Mesendoderm (in vitro differentiated cells): ENCODE results near the gene ST8SIA6.
"Not testable (repeated sequence)": the region's sequence is repeated elsewhere in the genome, so short reads cannot be mapped to it uniquely, and the experiment has no call there.

ENCODE experiments used
- DNase-seq: peaks from one replicate; pipeline ENCODE4 v3.0.0; 2013
- H2AK5ac ChIP-seq: 2 replicates; pipeline ENCODE4 v1.6.1; 2013; ENCODE audit warnings: low read length, inconsistent platforms
- H2BK120ac ChIP-seq: 2 replicates; pipeline ENCODE4 v1.6.1; 2013; ENCODE audit warnings: low read depth, mild to moderate bottlenecking, low read length, moderate library complexity, mixed read lengths
- H2BK15ac ChIP-seq: replicated peaks from 2 replicates; pipeline ENCODE4 v1.6.1; 2013; ENCODE audit warnings: low read depth, mild to moderate bottlenecking, moderate library complexity
- H2BK5ac ChIP-seq: 2 replicates; pipeline ENCODE4 v1.6.1; 2013; ENCODE audit warnings: low read length, inconsistent platforms
- H3K18ac ChIP-seq: 2 replicates; pipeline ENCODE4 v1.6.1; 2013; ENCODE audit warnings: mild to moderate bottlenecking, low read length, mixed read lengths
- H3K23ac ChIP-seq: one replicate; pipeline ENCODE4 v1.6.1; 2013; ENCODE audit warnings: low read length
- H3K27ac ChIP-seq: 2 replicates; pipeline ENCODE4 v1.5.1; 2013; ENCODE audit warnings: low read depth, mild to moderate bottlenecking, inconsistent platforms, low read length, moderate library complexity
- H3K27me3 ChIP-seq: 2 replicates; pipeline ENCODE4 v1.6.1; 2013; ENCODE audit warnings: low read length, control low read depth, mild to moderate bottlenecking, inconsistent platforms; ENCODE audit not compliant: insufficient read depth, poor library complexity
- H3K36me3 ChIP-seq: 2 replicates; pipeline ENCODE4 v1.6.1; 2013; ENCODE audit warnings: low read length, inconsistent platforms; ENCODE audit not compliant: control insufficient read depth, insufficient read depth
- H3K4ac ChIP-seq: one replicate; pipeline ENCODE4 v1.6.1; 2013; ENCODE audit warnings: low read depth, mild to moderate bottlenecking, low read length, moderate library complexity
- H3K4me1 ChIP-seq: 2 replicates; pipeline ENCODE4 v1.6.1; 2013; ENCODE audit warnings: low read depth, low read length, inconsistent platforms; ENCODE audit not compliant: control insufficient read depth
- H3K4me2 ChIP-seq: 2 replicates; pipeline ENCODE4 v1.6.1; 2013; ENCODE audit warnings: low read length
- H3K4me3 ChIP-seq: 2 replicates; pipeline ENCODE4 v1.5.1; 2013; ENCODE audit warnings: mild to moderate bottlenecking, low read length
- H3K56ac ChIP-seq: one replicate; pipeline ENCODE4 v1.6.1; 2013; ENCODE audit warnings: low read length
- H3K79me1 ChIP-seq: 2 replicates; pipeline ENCODE4 v1.6.1; 2013; ENCODE audit warnings: low read length, inconsistent platforms
- H3K79me2 ChIP-seq: 2 replicates; pipeline ENCODE4 v1.6.1; 2013; ENCODE audit warnings: mild to moderate bottlenecking, low read length; ENCODE audit not compliant: control insufficient read depth, insufficient read depth
- H3K9ac ChIP-seq: 2 replicates; pipeline ENCODE4 v1.6.1; 2013; ENCODE audit warnings: low read length, inconsistent platforms
- H4K5ac ChIP-seq: one replicate; pipeline ENCODE4 v1.6.1; 2013; ENCODE audit warnings: low read length
- H4K8ac ChIP-seq: one replicate; pipeline ENCODE4 v1.6.1; 2013; ENCODE audit warnings: low read depth, mild to moderate bottlenecking, control low read depth, low read length, moderate library complexity
- WGBS: extraction: QIAGEN DNeasy Blood & Tissue Kit; methylation state at CpG from one replicate; pipeline ENCODE4 v1.1.7; 2013; ENCODE audit warnings: low lambda C conversion rate, missing lambda C conversion rate; ENCODE audit not compliant: insufficient coverage; ENCODE audit errors: extremely low coverage; 5-methylcytosine and 5-hydroxymethylcytosine counted together

The ST8SIA6 gene

GRCh38 chr10:17445400-17445998, 8.9 kb downstream of the ST8SIA6 start:
- no peak overlapping the region for H4K5ac ChIP-seq
- no peaks in the 10 kb centered on the region for H3K79me2 ChIP-seq
- no peak overlapping the region for H3K18ac ChIP-seq
- H2BK15ac ChIP-seq, result no peak overlapping the region
- H3K79me1 ChIP-seq, result no peaks in the 10 kb centered on the region
- no peaks in the 10 kb centered on the region for H3K4me1 ChIP-seq
- H3K23ac ChIP-seq, result no peak overlapping the region
- H3K4ac ChIP-seq, result no peak overlapping the region
- H3K27ac ChIP-seq, result no peak overlapping the region
- no peak overlapping the region for H2AK5ac ChIP-seq
- H4K8ac ChIP-seq, result peak overlapping the region; percentile 65
- peak; percentile 20 for DNase-seq
- no CpG with 5 or more reads among the region's 5 CpGs for WGBS
- no peak overlapping the region for H3K4me2 ChIP-seq
- H2BK5ac ChIP-seq, result no peak overlapping the region
- H3K56ac ChIP-seq, result no peak overlapping the region
- H3K9ac ChIP-seq, result no peak overlapping the region
- H3K4me3 ChIP-seq, result no peak overlapping the region
- no peak overlapping the region for H2BK120ac ChIP-seq
- H3K36me3 ChIP-seq, result no peaks in the 10 kb centered on the region
- H3K27me3 ChIP-seq, result no peaks in the 10 kb centered on the region

GRCh38 chr10:17444388-17444714, 10.0 kb downstream of the ST8SIA6 start:
- Histone ChIP-seq H3K9ac (no peak overlapping the region), H3K79me2 (no peaks in the 10 kb centered on the region), H3K4me2 (no peak overlapping the region), H4K5ac (no peak overlapping the region), H2BK5ac (no peak overlapping the region), H3K23ac (no peak overlapping the region), H2BK120ac (no peak overlapping the region), H3K79me1 (no peaks in the 10 kb centered on the region), H2BK15ac (no peak overlapping the region), H3K56ac (no peak overlapping the region), H2AK5ac (no peak overlapping the region), H3K18ac (no peak overlapping the region), H3K4ac (no peak overlapping the region), H3K27me3 (no peaks in the 10 kb centered on the region), H3K4me1 (no peaks in the 10 kb centered on the region), H3K27ac (no peak overlapping the region), H3K4me3 (no peak overlapping the region), H4K8ac (no peak overlapping the region), H3K36me3 (no peaks in the 10 kb centered on the region)
- no peak for DNase-seq
- no CpG with 5 or more reads among the region's 2 CpGs for WGBS

GRCh38 chr10:17443707-17444387, 10.5 kb downstream of the ST8SIA6 start:
- Histone ChIP-seq H4K5ac (no peak overlapping the region), H3K4me3 (no peak overlapping the region), H2AK5ac (no peak overlapping the region), H3K4me1 (no peaks in the 10 kb centered on the region), H2BK120ac (no peak overlapping the region), H3K18ac (no peak overlapping the region), H2BK15ac (no peak overlapping the region), H3K4ac (no peak overlapping the region), H3K79me2 (no peaks in the 10 kb centered on the region), H3K79me1 (no peaks in the 10 kb centered on the region), H3K4me2 (no peak overlapping the region), H3K9ac (no peak overlapping the region), H3K56ac (no peak overlapping the region), H3K23ac (no peak overlapping the region), H2BK5ac (no peak overlapping the region), H4K8ac (no peak overlapping the region), H3K36me3 (no peaks in the 10 kb centered on the region), H3K27ac (no peak overlapping the region), H3K27me3 (no peaks in the 10 kb centered on the region)
- no peak for DNase-seq
- WGBS, result no CpG with 5 or more reads among the region's 11 CpGs

GRCh38 chr10:17438583-17438982, 15.8 kb downstream of the ST8SIA6 start:
- DNase-seq, result no peak
- H3K4me2 ChIP-seq, result no peak overlapping the region
- H3K27ac ChIP-seq, result no peak overlapping the region
- H3K79me1 ChIP-seq, result no peaks in the 10 kb centered on the region
- H3K9ac ChIP-seq, result no peak overlapping the region
- no peak overlapping the region for H4K5ac ChIP-seq
- no peak overlapping the region for H2BK5ac ChIP-seq
- H3K18ac ChIP-seq, result no peak overlapping the region
- no peak overlapping the region for H2BK15ac ChIP-seq
- H3K56ac ChIP-seq, result no peak overlapping the region
- H3K23ac ChIP-seq, result no peak overlapping the region
- H3K4ac ChIP-seq, result no peak overlapping the region
- no CpG with 5 or more reads among the region's 1 CpG for WGBS
- peaks cover 3% of the 10 kb centered on the region for H3K4me1 ChIP-seq
- no peak overlapping the region for H2AK5ac ChIP-seq
- no peak overlapping the region for H3K4me3 ChIP-seq
- no peak overlapping the region for H2BK120ac ChIP-seq
- H3K36me3 ChIP-seq, result no peaks in the 10 kb centered on the region
- no peaks in the 10 kb centered on the region for H3K27me3 ChIP-seq
- no peak overlapping the region for H4K8ac ChIP-seq
- H3K79me2 ChIP-seq, result no peaks in the 10 kb centered on the region

- H2BK5ac ChIP-seq, DNase-seq, H3K79me2 ChIP-seq, H3K23ac ChIP-seq, H2BK15ac ChIP-seq, H3K27me3 ChIP-seq, H2BK120ac ChIP-seq, H3K4me2 ChIP-seq, H3K18ac ChIP-seq, H3K79me1 ChIP-seq, H4K8ac ChIP-seq, H4K5ac ChIP-seq, H3K36me3 ChIP-seq, H3K56ac ChIP-seq, H3K4ac ChIP-seq, H2AK5ac ChIP-seq, H3K4me3 ChIP-seq, H3K27ac ChIP-seq, H3K4me1 ChIP-seq, H3K9ac ChIP-seq: not testable (repeated sequence)
- no CpG with 5 or more reads among the region's 2 CpGs for WGBS
These were observed 17.8 kb downstream of the ST8SIA6 start for GRCh38 chr10:17436578-17436977.

GRCh38 chr10:17435953-17436352, 18.4 kb downstream of the ST8SIA6 start:
- Histone ChIP-seq H3K79me1 (no peaks in the 10 kb centered on the region), H4K8ac (no peak overlapping the region), H3K4ac (no peak overlapping the region), H3K27ac (no peak overlapping the region), H3K4me3 (no peak overlapping the region), H2BK15ac (no peak overlapping the region), H3K27me3 (no peaks in the 10 kb centered on the region), H2BK120ac (no peak overlapping the region), H4K5ac (no peak overlapping the region), H3K4me2 (no peak overlapping the region), H3K36me3 (no peaks in the 10 kb centered on the region), H3K9ac (no peak overlapping the region), H2BK5ac (no peak overlapping the region), H3K4me1 (peaks cover 3% of the 10 kb centered on the region), H3K79me2 (no peaks in the 10 kb centered on the region), H3K18ac (no peak overlapping the region), H3K56ac (no peak overlapping the region), H2AK5ac (no peak overlapping the region), H3K23ac (no peak overlapping the region)
- no CpG with 5 or more reads among the region's 4 CpGs for WGBS
- DNase-seq, result no peak
